SK-N-SH treated with all-trans-retinoic acid at 6 μM for 48 hours (cell line): ENCODE measurements around the gene NUP205.
A peak's percentile ranks its signal among the peaks of the same experiment; 100 is the strongest.
"Not testable (repeated sequence)": the region's sequence is repeated elsewhere in the genome, so short reads cannot be mapped to it uniquely, and the experiment has no call there.

ENCODE experiments used
- ATAC-seq: fragments of 200-7000 bp; cut with Tn5 transposase; 3 replicates; pipeline ENCODE4 v1.9.1; 2020; ENCODE audit warnings: mild to moderate bottlenecking, moderate library complexity
- ARNTL ChIP-seq: fragments of 450-650 bp; formaldehyde crosslinking; IDR thresholded peaks from 2 replicates; pipeline ENCODE4 v1.5.0; 2020; ENCODE audit warnings: low read depth, mild to moderate bottlenecking, moderate library complexity, borderline replicate concordance
- BACH2 ChIP-seq: fragments of 250-450 bp; sonication (Bioruptor Pico); IDR thresholded peaks from 2 replicates; pipeline ENCODE4 v1.9.0; 2021; ENCODE audit warnings: mild to moderate bottlenecking, borderline replicate concordance
- CSDC2 ChIP-seq: fragments of 250-450 bp; sonication (Bioruptor Pico); IDR thresholded peaks from 2 replicates; pipeline ENCODE4 v1.5.0; 2020; ENCODE audit warnings: mild to moderate bottlenecking, moderate library complexity
- ESRRG ChIP-seq: fragments of 250-450 bp; sonication (Bioruptor Pico); IDR thresholded peaks from 2 replicates; pipeline ENCODE4 v1.6.1; 2021; ENCODE audit warnings: mild to moderate bottlenecking
- GLIS3 ChIP-seq: fragments of 250-450 bp; sonication (Bioruptor Pico); IDR thresholded peaks from 2 replicates; pipeline ENCODE4 v1.5.0; 2020; ENCODE audit warnings: mild to moderate bottlenecking, moderate library complexity
- ISL1 ChIP-seq: fragments of 250-450 bp; sonication (Bioruptor Pico); IDR thresholded peaks from 2 replicates; pipeline ENCODE4 v2.1.2; 2022; ENCODE audit warnings: mild to moderate bottlenecking, moderate library complexity
- OSR1 ChIP-seq: fragments of 250-450 bp; sonication (Bioruptor Pico); IDR thresholded peaks from 2 replicates; pipeline ENCODE4 v1.8.0; 2022; ENCODE audit warnings: moderate library complexity, mild to moderate bottlenecking, inconsistent platforms
- PATZ1 ChIP-seq: fragments of 250-450 bp; sonication (Bioruptor Pico); IDR thresholded peaks from 2 replicates; pipeline ENCODE4 v1.8.0; 2020; ENCODE audit warnings: mild to moderate bottlenecking, moderate library complexity, borderline replicate concordance
- PPARA ChIP-seq: fragments of 250-450 bp; sonication (Bioruptor Pico); IDR thresholded peaks from 2 replicates; pipeline ENCODE4 v1.5.0; 2020; ENCODE audit warnings: mild to moderate bottlenecking, borderline replicate concordance
- RARB ChIP-seq: fragments of 250-450 bp; sonication (Bioruptor Pico); IDR thresholded peaks from 2 replicates; pipeline ENCODE4 v1.8.0; 2021; ENCODE audit warnings: mild to moderate bottlenecking, moderate library complexity
- SNAI2 ChIP-seq: fragments of 250-450 bp; sonication (Bioruptor Pico); IDR thresholded peaks from 2 replicates; pipeline ENCODE4 v1.5.0; 2020; ENCODE audit warnings: mild to moderate bottlenecking, moderate library complexity
- TCF4 ChIP-seq: fragments of 250-450 bp; sonication (Bioruptor Pico); IDR thresholded peaks from 2 replicates; pipeline ENCODE4 v1.8.0; 2021; ENCODE audit warnings: mild to moderate bottlenecking, moderate library complexity, borderline replicate concordance
- TOX ChIP-seq: fragments of 250-450 bp; sonication (Bioruptor Pico); IDR thresholded peaks from 2 replicates; pipeline ENCODE4 v1.8.0; 2021; ENCODE audit warnings: mild to moderate bottlenecking, moderate library complexity, borderline replicate concordance
- ZC3H10 ChIP-seq: fragments of 250-450 bp; sonication (Bioruptor Pico); IDR thresholded peaks from 2 replicates; pipeline ENCODE4 v1.5.1; 2021; ENCODE audit warnings: mild to moderate bottlenecking, moderate library complexity
- ZFP3 ChIP-seq: fragments of 250-450 bp; sonication (Bioruptor Pico); IDR thresholded peaks from 2 replicates; pipeline ENCODE4 v1.5.0; 2020; ENCODE audit warnings: mild to moderate bottlenecking, moderate library complexity
- ZNF565 ChIP-seq: fragments of 450-650 bp; formaldehyde crosslinking; conservative IDR thresholded peaks from 2 replicates; pipeline ENCODE4 v1.5.0; 2020; ENCODE audit warnings: low read depth, mild to moderate bottlenecking, moderate library complexity
- ZNF70 ChIP-seq: fragments of 450-650 bp; formaldehyde crosslinking; IDR thresholded peaks from 2 replicates; pipeline ENCODE4 v1.5.0; 2020; ENCODE audit warnings: mild to moderate bottlenecking, moderate library complexity
- ZNF8 ChIP-seq: fragments of 450-650 bp; formaldehyde crosslinking; IDR thresholded peaks from 2 replicates; pipeline ENCODE4 v1.5.0; 2020; ENCODE audit warnings: mild to moderate bottlenecking, moderate library complexity
- TF ChIP-seq, protein P1 (sequence below): fragments of 250-450 bp; sonication (Bioruptor Pico); IDR thresholded peaks from 2 replicates; pipeline ENCODE4 v1.5.0; 2020; ENCODE audit warnings: mild to moderate bottlenecking, moderate library complexity

Gene NUP205

DNA sequence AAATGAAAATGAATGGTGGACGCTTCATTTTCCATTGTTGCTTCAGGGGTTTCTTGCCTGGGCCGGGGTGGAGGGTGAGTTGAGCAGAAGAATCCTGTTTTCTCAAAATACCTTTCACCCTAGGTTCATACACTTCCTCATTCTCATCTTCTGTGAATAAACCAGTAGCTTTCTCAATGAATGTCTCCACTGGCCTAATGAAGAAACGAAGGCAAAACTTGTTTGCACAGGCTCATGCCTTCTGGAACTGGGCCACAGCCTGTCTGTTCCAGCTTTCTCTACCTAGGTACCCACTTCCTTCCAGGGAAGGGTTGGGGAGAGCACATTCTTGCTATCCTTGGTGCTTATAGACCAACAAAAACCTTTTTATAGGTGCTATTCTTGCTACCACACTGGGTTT lies 125.9 kb downstream of the NUP205 start (continued):
- no peak for TF ChIP-seq ZNF8 (CRISPR knock-in tag)

GRCh38 chr7:135684136-135684535 lies 126.4 kb downstream of the NUP205 start:
- no peak for TF ChIP-seq RARB (CRISPR knock-in tag)
- 0 out of 2 replicates have a peak, but pooled peaks have one; percentile 17 for TF ChIP-seq GLIS3
- TF ChIP-seq, all 23 proteins: peak for 1
- peak; percentile 82 for ATAC-seq

- TF ChIP-seq, protein P1, sequence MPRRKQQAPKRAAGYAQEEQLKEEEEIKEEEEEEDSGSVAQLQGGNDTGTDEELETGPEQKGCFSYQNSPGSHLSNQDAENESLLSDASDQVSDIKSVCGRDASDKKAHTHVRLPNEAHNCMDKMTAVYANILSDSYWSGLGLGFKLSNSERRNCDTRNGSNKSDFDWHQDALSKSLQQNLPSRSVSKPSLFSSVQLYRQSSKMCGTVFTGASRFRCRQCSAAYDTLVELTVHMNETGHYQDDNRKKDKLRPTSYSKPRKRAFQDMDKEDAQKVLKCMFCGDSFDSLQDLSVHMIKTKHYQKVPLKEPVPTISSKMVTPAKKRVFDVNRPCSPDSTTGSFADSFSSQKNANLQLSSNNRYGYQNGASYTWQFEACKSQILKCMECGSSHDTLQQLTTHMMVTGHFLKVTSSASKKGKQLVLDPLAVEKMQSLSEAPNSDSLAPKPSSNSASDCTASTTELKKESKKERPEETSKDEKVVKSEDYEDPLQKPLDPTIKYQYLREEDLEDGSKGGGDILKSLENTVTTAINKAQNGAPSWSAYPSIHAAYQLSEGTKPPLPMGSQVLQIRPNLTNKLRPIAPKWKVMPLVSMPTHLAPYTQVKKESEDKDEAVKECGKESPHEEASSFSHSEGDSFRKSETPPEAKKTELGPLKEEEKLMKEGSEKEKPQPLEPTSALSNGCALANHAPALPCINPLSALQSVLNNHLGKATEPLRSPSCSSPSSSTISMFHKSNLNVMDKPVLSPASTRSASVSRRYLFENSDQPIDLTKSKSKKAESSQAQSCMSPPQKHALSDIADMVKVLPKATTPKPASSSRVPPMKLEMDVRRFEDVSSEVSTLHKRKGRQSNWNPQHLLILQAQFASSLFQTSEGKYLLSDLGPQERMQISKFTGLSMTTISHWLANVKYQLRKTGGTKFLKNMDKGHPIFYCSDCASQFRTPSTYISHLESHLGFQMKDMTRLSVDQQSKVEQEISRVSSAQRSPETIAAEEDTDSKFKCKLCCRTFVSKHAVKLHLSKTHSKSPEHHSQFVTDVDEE (CRISPR knock-in tag), result no peak
- no peak for TF ChIP-seq TCF4 (CRISPR knock-in tag)
- no peak for TF ChIP-seq ZFP3 (CRISPR knock-in tag)
- no peak for TF ChIP-seq SNAI2
- ATAC-seq, result peak; percentile 3; the same call in 1 of the 3 replicates
These were observed 127.0 kb downstream of the NUP205 start for GRCh38 chr7:135684699-135685098.

DNA sequence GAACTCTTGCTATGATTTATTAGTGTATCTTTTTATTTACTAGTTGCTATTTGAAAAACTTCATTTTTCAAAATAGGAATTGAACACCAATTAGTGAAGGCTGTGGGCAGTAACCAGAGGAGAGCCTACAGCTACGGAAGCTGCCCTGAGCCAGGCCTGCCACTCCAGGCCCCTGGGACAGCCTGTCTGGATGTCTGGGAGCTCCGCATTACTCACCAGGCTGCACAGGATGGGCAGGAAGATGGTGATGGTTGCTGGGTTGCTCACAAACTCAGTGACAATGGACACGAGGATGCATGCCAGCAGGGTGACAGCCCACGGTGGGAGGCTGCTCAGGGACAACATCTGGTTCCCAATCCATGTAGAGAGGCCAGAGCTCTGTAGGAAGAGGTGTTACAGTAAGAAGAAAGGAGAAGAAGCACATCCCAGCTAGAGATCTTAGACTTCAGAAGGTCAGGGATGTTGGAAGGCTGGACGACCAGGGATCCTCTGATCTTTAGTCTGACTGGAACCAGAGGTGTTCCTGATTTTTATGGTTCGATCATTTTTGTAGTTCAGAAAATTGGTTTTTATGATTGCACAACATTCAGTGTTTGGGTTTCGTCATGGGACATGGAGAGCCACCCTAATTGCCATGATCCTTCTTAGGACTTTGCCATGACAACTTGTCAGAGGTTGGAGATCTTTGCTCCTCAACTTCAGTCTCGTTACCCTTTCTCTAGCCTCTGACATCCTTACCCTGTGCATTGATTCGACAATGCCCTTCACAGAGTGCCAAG lies 127.8 kb downstream of the NUP205 start:
- peak; percentile 66 for ATAC-seq
- TF ChIP-seq OSR1 (CRISPR knock-in tag) (no peak), ZNF8 (CRISPR knock-in tag) (no peak), TOX (CRISPR knock-in tag) (no peak), PPARA (no peak), RARB (CRISPR knock-in tag) (no peak)

GRCh38 chr7:135687466-135687865 lies 129.7 kb downstream of the NUP205 start:
- ATAC-seq, result no peak

DNA sequence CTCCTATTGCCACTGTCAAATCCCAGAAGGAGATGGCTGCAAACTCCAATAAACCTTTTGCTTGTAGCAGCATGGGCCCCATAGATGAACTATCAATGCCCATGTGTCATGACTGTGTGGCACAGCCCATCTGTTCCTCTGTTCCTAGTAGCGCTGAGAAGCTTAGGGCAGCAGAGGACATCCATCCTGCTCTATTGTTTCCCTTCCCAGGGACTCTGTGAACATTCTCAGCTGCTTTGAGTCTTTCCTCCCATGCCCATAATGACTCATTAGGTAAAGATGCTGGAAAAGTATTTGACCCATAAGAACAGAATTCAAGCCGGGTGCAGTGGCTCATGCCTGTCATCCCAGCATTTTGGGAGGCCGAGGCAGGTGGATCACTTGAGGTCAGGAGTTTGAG lies 132.8 kb downstream of the NUP205 start:
- ATAC-seq, result peak; percentile 72
- TF ChIP-seq BACH2 (no peak), ZNF565 (CRISPR knock-in tag) (no peak), ZC3H10 (CRISPR knock-in tag) (no peak), RARB (CRISPR knock-in tag) (no peak)

More at GRCh38 chr7:135687466-135687865, 129.7 kb downstream of the NUP205 start:
- TF ChIP-seq ESRRG (CRISPR knock-in tag), result no peak
- no peak for TF ChIP-seq ZC3H10 (CRISPR knock-in tag)
- no peak for TF ChIP-seq BACH2
- no peak for TF ChIP-seq TOX (CRISPR knock-in tag)

- no peak for ATAC-seq
- no peak for TF ChIP-seq ZNF565 (CRISPR knock-in tag)
- no peak for TF ChIP-seq ZFP3 (CRISPR knock-in tag)
These were observed 134.3 kb downstream of the NUP205 start for GRCh38 chr7:135692055-135692454.

DNA sequence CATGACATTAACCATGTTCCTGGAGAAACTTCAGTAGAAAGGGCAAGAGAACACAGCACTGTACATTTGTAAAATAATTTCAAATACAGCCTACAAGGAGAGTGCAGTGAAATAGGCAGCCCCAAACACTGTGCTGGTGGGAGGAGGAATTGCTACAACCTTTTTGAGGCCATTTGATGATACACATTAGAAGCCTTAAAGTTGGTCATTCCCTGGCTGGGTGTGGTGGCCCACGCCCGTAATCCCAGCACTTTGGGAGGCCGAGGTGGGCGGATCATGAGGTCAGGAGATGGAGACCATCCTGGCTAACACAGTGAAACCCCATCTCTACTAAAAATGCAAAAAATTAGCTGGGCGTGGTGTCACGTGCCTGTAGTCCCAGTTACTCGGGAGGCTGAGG lies 134.9 kb downstream of the NUP205 start:
- ATAC-seq, result not testable (repeated sequence)

GRCh38 chr7:135693558-135693957 lies 135.8 kb downstream of the NUP205 start:
- ATAC-seq, result no peak
- TF ChIP-seq, protein P1 (CRISPR knock-in tag), result no peak
- TF ChIP-seq SNAI2 (no peak), ZNF8 (CRISPR knock-in tag) (no peak), RARB (CRISPR knock-in tag) (no peak), ARNTL (no peak), ISL1 (CRISPR knock-in tag) (no peak), CSDC2 (CRISPR knock-in tag) (no peak), PATZ1 (CRISPR knock-in tag) (no peak), TOX (CRISPR knock-in tag) (no peak), ZNF70 (no peak), ZC3H10 (CRISPR knock-in tag) (no peak), OSR1 (CRISPR knock-in tag) (no peak), ESRRG (CRISPR knock-in tag) (no peak), ZFP3 (CRISPR knock-in tag) (no peak), ZNF565 (CRISPR knock-in tag) (no peak)
